GM12874 (cell line): Measurements from ENCODE around the gene SOCS6.

Experiments used
- CTCF ChIP-seq: IDR thresholded peaks from 2 replicates; pipeline ENCODE4 v1.5.1; 2011; ENCODE audit warnings: low read depth, mild to moderate bottlenecking, control low read depth, low read length, moderate library complexity; ENCODE audit not compliant: insufficient read depth

SOCS6 gene

GRCh38 chr18:70296781-70297180 lies 7.9 kb downstream of the SOCS6 start:
- TF ChIP-seq CTCF = no peak

- TF ChIP-seq CTCF = no peak
Observed at GRCh38 chr18:70299393-70299792, 10.5 kb downstream of the SOCS6 start.

GRCh38 chr18:70301667-70302066 lies 12.8 kb downstream of the SOCS6 start:
- no peak for TF ChIP-seq CTCF

- TF ChIP-seq CTCF = no peak
Observed at GRCh38 chr18:70308555-70309294, 19.9 kb downstream of the SOCS6 start.

GRCh38 chr18:70310560-70311320 lies 21.9 kb downstream of the SOCS6 start:
- no peak for TF ChIP-seq CTCF

GRCh38 chr18:70311726-70312125 lies 22.9 kb downstream of the SOCS6 start:
- no peak for TF ChIP-seq CTCF

- TF ChIP-seq CTCF = no peak
Observed at GRCh38 chr18:70313640-70314039, 24.8 kb downstream of the SOCS6 start.
